Measurements from ENCODE around the gene PCDH9.

The PCDH9 gene

GRCh38 chr13:66424422-66424821, 805.7 kb downstream of the PCDH9 start:
- Histone ChIP-seq H3K9me3 (no peaks in the 10 kb centered on the region), H3K27me3 (no peaks in the 10 kb centered on the region), H3K4me3 (ENCODE audit: low read depth in 1 of 2, low read length in 1 of 2) (no peak overlapping the region), H3K4me1 (ENCODE audit: control insufficient read depth in 1 of 2, insufficient read depth in 1 of 2, low read depth in 1 of 2, low read length in 1 of 2) (no peaks in the 10 kb centered on the region), H3K36me3 (no peaks in the 10 kb centered on the region), H3K27ac (no peak overlapping the region)
- TF ChIP-seq CTCF (IDR thresholded peaks at IDR 0.05) = no peak

- H3K27me3 ChIP-seq = no peaks in the 10 kb centered on the region
- no peaks in the 10 kb centered on the region for H3K36me3 ChIP-seq
- H3K9me3 ChIP-seq = no peaks in the 10 kb centered on the region
- no peak for TF ChIP-seq CTCF (IDR thresholded peaks at IDR 0.05)
- H3K4me1 ChIP-seq (ENCODE audit: control insufficient read depth in 1 of 2, insufficient read depth in 1 of 2, low read depth in 1 of 2, low read length in 1 of 2) = no peaks in the 10 kb centered on the region
- no peak overlapping the region for H3K27ac ChIP-seq
- H3K4me3 ChIP-seq (ENCODE audit: low read depth in 1 of 2, low read length in 1 of 2) = no peak overlapping the region
Observed at GRCh38 chr13:66415444-66415843, 814.7 kb downstream of the PCDH9 start.

GRCh38 chr13:66414066-66414800, 815.9 kb downstream of the PCDH9 start:
- no peaks in the 10 kb centered on the region for H3K27me3 ChIP-seq
- no peak overlapping the region for H3K4me3 ChIP-seq (ENCODE audit: low read depth in 1 of 2, low read length in 1 of 2)
- no peaks in the 10 kb centered on the region for H3K4me1 ChIP-seq (ENCODE audit: control insufficient read depth in 1 of 2, insufficient read depth in 1 of 2, low read depth in 1 of 2, low read length in 1 of 2)
- H3K36me3 ChIP-seq = no peaks in the 10 kb centered on the region
- TF ChIP-seq CTCF (IDR thresholded peaks at IDR 0.05) = no peak
- no peaks in the 10 kb centered on the region for H3K9me3 ChIP-seq
- no peak overlapping the region for H3K27ac ChIP-seq

- TF ChIP-seq CTCF (IDR thresholded peaks at IDR 0.05) = no peak
Observed at GRCh38 chr13:66410314-66410713, 819.8 kb downstream of the PCDH9 start.

GRCh38 chr13:66409542-66409941, 820.6 kb downstream of the PCDH9 start:
- TF ChIP-seq CTCF (IDR thresholded peaks at IDR 0.05) = no peak
- Histone ChIP-seq H3K4me1 (ENCODE audit: control insufficient read depth in 1 of 2, insufficient read depth in 1 of 2, low read depth in 1 of 2, low read length in 1 of 2) (no peaks in the 10 kb centered on the region), H3K27me3 (no peaks in the 10 kb centered on the region), H3K36me3 (no peaks in the 10 kb centered on the region), H3K9me3 (no peaks in the 10 kb centered on the region), H3K27ac (no peak overlapping the region), H3K4me3 (ENCODE audit: low read depth in 1 of 2, low read length in 1 of 2) (no peak overlapping the region)

More at GRCh38 chr13:66410314-66410713, 819.8 kb downstream of the PCDH9 start:
- H3K36me3 ChIP-seq = no peaks in the 10 kb centered on the region
- H3K4me3 ChIP-seq (ENCODE audit: low read depth in 1 of 2, low read length in 1 of 2) = no peak overlapping the region
- H3K27ac ChIP-seq = no peak overlapping the region
- no peaks in the 10 kb centered on the region for H3K4me1 ChIP-seq (ENCODE audit: control insufficient read depth in 1 of 2, insufficient read depth in 1 of 2, low read depth in 1 of 2, low read length in 1 of 2)
- no peaks in the 10 kb centered on the region for H3K9me3 ChIP-seq
- H3K27me3 ChIP-seq = no peaks in the 10 kb centered on the region
